Measurements from ENCODE around the gene MBNL3.

DNA sequence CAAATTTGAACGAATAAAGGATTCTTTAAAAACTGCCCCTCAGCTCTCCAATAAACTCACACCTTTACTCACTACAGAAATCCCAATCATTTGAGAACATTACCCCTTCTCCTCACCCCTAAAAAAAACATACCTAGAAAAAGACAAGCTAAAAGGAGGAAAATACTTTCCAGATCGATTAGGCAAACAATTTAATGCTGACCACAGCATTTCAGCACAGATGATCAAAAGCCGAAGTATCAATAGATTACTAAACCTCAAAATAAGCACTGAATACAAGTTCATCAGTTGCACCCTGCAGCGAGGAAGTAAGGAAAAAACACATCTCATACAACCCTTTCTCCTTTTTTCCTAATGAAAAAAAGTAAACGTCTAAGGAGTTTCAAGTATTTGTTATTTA, 65.5 kb downstream of the MBNL3 start:
- TF ChIP-seq CTCF (IDR thresholded peaks at IDR 0.05) (no peak), SP1 (CRISPR knock-in tag; conservative IDR thresholded peaks at IDR 0.05) (no peak), E2F4 (CRISPR knock-in tag; IDR thresholded peaks at IDR 0.05; ENCODE audit: borderline replicate concordance, low read depth) (no peak)
